NCI-H146 treated with DMSO at 0.1 percent for 48 hours (cell line): ENCODE results near the gene PALS2.

ENCODE experiments used
- DNase-seq: peaks from one replicate; lab custom pipeline; 2025; ENCODE audit not compliant: unreplicated experiment; lab: John Stamatoyannopoulos, UW

PALS2 gene

GRCh38 chr7:24582166-24582565 is 8.9 kb downstream of the PALS2 start:
- DNase-seq = no peak

GRCh38 chr7:24587853-24588252 is 14.6 kb downstream of the PALS2 start:
- no peak for DNase-seq

GRCh38 chr7:24591152-24591551 is 17.9 kb downstream of the PALS2 start:
- no peak for DNase-seq

- DNase-seq = no peak
Measured at GRCh38 chr7:24595671-24596418, 22.6 kb downstream of the PALS2 start.

DNA sequence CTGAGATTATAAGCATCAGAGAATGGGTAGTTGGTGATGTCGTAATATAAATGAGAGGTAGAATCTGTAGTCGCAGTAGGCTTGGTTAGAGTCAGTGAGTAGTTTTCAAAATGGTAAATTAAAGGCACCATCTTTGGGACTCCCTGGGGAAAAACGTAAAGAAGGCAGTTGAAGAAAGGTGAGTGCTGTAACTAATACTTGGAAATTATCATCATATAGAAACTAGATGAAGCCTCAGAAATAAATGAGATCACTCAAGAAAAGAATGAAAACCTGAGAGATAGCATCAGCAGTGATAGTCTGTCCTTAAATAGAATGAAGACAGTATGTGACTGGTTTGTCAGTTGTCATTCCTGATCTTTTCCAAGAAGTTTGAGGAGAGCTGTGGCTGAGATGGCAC is 23.8 kb downstream of the PALS2 start:
- no peak for DNase-seq

- no peak for DNase-seq
Measured at GRCh38 chr7:24601600-24601999, 28.3 kb downstream of the PALS2 start.

GRCh38 chr7:24602860-24603456 is 29.7 kb downstream of the PALS2 start:
- DNase-seq = no peak

DNA sequence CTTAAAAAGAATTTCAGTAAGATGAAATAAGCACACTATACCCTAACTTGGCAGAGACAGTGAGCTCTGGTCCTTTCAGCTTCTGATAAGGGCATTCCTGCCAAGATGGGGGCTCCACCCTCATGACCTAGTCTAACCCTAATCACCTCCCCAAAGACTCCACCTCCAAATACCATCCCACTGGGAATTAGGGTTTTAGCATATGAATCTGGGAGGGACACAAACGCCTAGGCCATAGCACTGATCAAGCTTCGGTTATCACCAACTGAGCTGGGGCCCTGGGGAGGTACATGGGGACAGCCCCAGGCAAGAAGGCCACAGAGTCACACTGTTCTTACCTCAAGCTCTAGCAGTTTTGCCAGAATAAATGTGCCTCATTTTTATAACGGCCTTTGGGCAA is 31.4 kb downstream of the PALS2 start:
- DNase-seq = no peak

DNA sequence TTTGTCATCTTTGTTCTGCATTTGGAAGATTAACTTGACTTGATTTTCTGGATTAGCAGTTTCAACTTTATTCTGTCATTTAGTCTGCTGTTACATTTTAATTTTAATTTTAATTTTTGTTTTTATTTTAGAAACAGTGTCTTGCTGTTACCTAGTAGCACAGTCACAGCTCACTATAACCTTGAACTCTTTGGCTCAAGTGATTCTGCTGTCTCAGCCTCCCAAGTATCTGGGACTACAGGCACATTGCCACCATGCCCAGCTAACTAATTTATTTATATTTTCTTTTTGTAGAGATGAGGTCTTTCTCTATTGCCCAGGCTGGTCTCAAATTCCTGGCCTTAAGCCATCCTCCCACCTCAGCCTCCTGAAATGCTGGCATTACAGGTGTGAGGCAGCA is 35.3 kb downstream of the PALS2 start:
- DNase-seq = no peak

DNA sequence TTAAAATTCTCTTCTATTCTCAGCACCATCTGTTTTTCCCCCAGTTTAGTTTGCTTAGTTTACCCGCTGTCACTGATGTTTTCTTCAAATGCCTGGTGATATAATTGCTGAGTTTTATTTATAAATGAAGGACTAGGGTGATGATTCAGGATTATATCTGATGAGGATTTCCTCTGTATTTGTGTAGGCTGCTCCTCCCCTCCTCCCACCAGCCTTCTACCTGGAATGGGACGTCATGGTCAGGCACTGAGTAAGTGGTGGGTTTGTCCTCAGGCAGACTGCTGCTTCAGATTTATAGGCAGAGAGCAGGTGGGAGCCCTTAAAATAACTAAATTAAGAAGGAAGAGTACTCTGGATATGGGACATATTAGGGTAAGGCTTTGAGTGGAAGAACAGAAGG is 35.8 kb downstream of the PALS2 start:
- no peak for DNase-seq

DNA sequence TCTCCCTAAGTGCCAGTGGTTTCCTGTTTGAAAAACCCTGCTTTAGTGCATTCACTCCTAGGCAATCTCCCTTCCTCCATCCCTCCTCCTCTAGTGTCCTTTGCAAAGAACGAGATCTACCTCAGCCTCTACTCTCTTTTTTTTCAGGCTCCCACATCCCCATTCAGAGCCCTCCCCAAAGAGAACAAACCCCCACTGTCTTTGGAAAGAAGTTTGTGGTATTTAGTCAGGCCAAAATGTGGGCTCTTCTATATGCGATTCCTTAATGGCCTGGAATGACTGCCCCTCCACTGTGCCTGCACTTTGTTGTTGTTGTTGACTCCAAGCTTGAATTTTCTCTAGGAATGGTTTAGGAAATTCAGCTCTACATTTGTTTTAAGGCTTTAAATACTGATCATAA is 36.3 kb downstream of the PALS2 start:
- no peak for DNase-seq

GRCh38 chr7:24611130-24611529 is 37.9 kb downstream of the PALS2 start:
- no peak for DNase-seq

DNA sequence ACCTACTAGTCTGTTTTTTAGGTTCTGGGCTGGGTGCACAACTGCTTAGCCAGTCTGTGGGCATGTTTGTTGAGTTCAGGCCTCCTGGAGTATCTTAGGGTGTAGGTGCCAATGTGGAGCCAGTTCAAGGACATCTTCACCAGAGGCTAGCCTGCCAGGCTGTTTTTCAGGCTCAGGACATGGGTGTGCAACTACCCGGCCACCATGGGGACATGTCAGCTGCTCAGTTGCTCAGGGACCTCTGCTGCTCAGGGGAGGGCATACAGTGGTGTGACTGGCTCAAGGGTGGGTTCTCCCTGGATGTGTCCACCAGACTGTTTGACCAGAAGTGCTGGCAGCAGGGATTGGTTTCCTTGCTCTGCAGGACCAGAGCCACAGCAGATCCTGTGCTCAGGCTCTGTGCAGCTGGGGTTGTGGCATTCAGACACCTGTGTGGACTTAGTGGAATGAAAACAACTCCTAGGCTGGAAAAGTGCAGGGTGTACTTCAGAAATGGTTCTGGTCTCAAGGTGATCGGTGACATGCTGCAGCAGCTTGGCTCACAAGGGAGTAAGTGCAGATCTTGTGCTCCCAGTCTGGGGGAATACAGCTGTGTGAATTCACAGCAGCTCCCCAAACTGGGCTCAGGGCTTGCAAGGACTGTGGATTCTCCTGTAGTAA is 44.8 kb downstream of the PALS2 start:
- no peak for DNase-seq

DNA sequence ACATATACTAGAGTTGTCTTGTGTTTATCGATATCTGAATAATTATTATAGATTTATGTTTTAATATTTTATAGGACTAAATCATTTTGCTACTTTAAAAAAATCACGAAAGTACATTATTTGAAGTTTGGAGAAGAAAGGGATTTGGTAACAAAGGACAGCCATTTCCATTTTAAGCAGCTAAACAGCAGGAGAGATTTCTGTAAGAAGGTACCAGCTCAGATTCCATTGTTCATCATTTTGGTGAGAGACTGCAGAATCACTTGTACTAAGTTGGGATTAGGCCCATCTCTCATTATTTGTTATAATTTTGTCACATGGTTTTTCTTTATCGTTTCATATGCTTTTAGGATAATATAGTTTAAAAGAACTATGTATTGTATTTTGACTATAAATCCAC is 46.7 kb downstream of the PALS2 start:
- no peak for DNase-seq

DNA sequence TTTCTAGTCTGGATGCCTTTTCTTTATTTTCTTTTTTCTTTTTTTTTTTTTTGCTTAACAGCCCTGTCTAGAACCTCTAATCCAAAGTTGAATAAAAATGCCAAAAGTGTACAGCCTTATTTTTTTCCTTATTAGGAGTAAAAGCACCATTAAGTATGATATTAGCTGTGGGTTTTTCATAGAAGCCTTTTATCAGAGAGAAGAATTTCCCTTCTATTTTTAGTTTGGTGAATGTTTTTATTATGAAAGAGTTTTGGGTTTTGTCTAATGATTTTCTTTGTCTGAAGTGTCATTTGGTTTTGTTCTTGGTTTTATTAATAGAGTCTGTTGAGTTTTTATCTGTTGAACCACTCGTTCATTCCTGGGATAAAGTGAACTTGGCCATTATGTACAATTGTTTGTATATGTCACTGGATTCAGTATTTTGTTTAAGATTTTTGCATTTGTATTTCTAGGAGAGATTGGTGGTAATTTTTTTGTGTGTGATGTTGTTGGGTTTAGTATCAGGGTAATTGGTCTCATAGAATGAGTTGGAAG is 49.5 kb downstream of the PALS2 start:
- DNase-seq = no peak
